Left cardiac atrium (tissue), 4 donors: Measurements from ENCODE around the gene AGTRAP. TPM values are rescaled to one million over a fixed set of nuclear protein-coding genes. Genes with fewer than 3 reads are reported as not detected.

Experiments used
- ATAC-seq, 2 donors: fragments of 200-7000 bp; cut with Tn5 transposase; one replicate each; pipeline ENCODE4 v1.9.1; 2020; ENCODE audit warnings: mild to moderate bottlenecking in 2 of 2, moderate library complexity in 2 of 2
- DNase-seq: peaks from one replicate; pipeline ENCODE4 v3.0.0-alpha.2; 2020
- intact Hi-C, 2 donors: fragments of 100-400 bp; cut with DNase I; formaldehyde crosslinking; loops; one replicate each; pipeline versions ENCODE4 v1.14.1 to v1.15.1; 2022 to 2023
- total RNA-seq, 2 donors: library from RNA; stranded (reverse); fragmentation: NEBNext Ultra II Directional; extraction: Animal tissue kit (Norgen Biotek cat#: 25700); gene quantifications; one replicate each; pipeline ENCODE4 v1.2.1, GENCODE V29; 2021
- donor health status: DM: no; HTN: yes; CAD: no.
- donor health status: DM: no; HTN: yes; CAD: no; lungs with severe emphysema.
- donor health status: DM: yes; HTN: yes; CAD: no.
- donor health status: Dilated cardiomyopathy.

The AGTRAP gene
- total RNA-seq, 2 donors from 2014 or later, result 25.4 to 25.7 TPM

DNA sequence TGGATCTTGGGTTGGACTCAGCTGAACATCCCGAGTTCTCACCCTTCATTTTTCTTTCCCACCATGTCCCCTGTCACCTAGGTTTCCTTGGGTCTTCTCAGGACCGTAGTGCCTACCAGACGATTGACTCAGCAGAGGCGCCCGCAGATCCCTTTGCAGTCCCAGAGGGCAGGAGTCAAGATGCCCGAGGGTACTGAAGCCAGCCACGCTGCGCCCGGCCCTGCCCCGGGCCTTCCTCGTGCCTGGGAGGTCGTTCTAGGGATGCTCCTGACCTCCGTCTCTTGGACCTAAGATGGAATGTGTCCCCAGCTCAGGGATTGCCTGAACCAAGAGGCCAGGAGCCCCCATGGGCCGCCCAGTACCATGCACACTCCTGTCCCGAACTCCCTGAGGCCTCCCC is 14.1 kb downstream of the AGTRAP start:
- intact Hi-C loops, result no loop called here
- no peak for DNase-seq
- no peak for ATAC-seq

GRCh38 chr1:11751087-11751486 is 15.2 kb downstream of the AGTRAP start:
- intact Hi-C loops, result no loop called here
- ATAC-seq (no peak), DNase-seq (no peak)

- ATAC-seq, result no peak
- DNase-seq, result no peak
- intact Hi-C loops, result no loop called here
These were observed 16.6 kb downstream of the AGTRAP start for GRCh38 chr1:11752359-11753088.

DNA sequence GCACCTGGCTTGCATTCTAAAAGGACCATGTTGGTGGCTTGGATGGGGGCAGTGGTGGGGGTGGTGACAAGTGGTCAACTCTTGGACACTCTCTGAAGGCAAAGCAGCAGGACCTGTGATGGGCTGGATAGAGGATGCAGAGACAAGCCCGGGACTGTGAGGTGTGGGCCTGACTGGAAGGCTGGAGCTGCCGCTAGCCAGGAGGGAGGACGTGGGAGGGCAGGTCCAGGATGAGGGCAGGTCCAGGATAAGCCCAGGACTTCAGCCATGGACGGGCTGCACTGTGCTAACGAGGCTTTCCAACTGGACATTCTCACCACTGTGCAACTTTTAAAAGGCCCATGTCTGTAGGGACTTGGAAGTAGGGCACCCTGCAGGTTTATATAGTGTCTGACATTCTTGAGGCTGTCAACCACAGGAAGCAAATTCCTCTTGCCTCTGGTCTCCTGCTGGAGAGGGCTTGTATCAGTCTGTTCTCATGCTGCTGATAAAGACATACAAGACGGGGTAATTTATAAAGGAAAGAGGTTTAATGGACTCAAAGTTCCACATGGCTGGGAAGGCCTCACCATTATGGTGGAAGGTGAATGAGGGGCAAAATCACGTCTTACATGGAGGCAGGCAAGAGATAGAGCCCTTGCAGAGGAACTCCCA is 17.7 kb downstream of the AGTRAP start:
- DNase-seq (peak; percentile 10), ATAC-seq (peak in 1 of 2 donors; percentile 35)
- intact Hi-C loops, result no loop called here

GRCh38 chr1:11757047-11757446 is 21.1 kb downstream of the AGTRAP start:
- intact Hi-C loops, result no loop called here
- DNase-seq (no peak), ATAC-seq (no peak)

DNA sequence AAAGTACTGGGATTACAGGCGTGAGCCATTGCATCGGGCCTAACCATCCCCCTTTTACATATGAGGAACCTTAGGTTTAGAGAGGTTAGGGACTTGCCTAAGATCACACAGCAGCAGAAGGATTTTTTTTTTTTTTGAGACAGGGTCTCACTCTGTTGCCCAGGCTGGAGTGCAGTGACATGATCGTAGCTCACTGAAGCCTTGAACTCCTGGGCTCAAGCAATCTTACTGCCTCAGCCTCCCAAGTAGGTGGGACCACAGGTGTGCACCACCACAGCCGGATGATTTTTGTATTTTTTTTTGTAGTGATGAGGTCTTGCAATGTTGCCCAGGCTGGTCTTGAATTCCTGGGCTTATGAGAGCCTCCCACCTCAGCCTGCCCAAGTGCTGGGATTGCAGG is 23.9 kb downstream of the AGTRAP start:
- intact Hi-C loops, result no loop called here
- DNase-seq (no peak), ATAC-seq (no peak)

GRCh38 chr1:11761285-11761684 is 25.3 kb downstream of the AGTRAP start:
- no peak for ATAC-seq
- no peak for DNase-seq
- intact Hi-C loops, result no loop called here

- DNase-seq (peak; percentile 17), ATAC-seq (peak; percentile 19 to 40)
- intact Hi-C loops, result no loop called here
These were observed 26.1 kb downstream of the AGTRAP start, which contains the start of gene C1orf167 for GRCh38 chr1:11761988-11762406. Gene C1orf167 (plus strand): TSS chr1:11762193. CDS start chr1:11764401, 2,208 bp downstream.

DNA sequence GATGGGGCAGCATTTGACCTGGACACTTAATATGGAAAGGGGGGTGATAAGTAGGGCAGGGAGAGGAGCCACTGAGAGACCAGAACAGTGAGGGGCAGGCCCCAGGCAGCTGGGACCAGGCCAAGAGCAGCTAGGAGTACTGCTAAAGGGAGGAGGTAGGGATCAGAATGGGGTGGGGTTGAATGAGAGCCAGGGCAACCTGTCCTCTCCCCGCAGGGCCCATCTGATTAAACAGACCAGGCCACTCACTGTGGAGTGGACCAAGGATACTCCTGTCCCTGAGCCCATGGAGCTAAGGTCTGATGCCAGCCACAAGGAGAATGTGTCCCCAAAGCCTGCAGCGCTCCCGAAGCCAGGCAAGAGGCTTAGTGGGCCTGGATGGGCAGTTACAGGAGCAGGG is 28.2 kb downstream of the AGTRAP start:
- intact Hi-C loops, result no loop called here
- no peak for DNase-seq
- ATAC-seq, result no peak

GRCh38 chr1:11764519-11764918 is 28.6 kb downstream of the AGTRAP start:
- intact Hi-C loops, result no loop called here
- DNase-seq, result no peak
- ATAC-seq, result no peak

DNA sequence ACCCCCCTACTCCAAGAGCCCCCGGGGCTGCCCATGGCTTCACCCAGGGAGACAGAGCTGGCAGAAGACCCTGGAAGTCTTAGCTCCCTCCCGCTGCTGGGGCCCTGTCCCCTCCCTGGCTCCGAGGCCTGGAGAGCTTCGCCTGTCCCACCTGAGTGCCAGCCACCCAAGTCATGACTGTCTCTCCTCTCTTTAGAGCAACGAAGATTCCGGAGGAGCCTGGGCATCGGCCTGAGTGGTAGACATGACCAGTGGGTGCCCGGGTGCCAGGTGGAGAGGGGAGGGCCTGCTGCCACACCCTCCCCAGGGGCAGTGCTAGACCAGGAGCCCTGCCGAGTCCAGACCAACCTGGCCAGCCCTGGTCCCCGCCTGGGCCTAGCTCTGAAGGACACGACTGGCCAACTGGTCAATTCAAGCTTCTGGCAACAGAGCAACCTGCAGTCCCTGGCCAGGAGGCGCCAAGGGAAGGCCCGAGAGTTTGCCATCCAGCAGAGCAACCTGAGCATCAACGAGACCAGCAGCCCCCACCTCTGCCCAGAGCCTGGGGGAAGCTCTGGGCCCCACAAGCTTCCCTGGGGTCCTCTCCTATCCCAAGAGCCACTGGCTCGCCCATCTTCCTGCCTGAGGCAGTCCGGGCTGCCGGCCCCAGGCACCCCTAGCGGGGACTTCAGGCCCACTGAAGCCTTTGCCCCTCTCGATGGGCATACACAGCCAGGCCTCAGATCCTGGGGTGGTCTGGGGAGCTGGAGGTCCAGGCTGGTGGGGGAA is 29.9 kb downstream of the AGTRAP start:
- no peak for ATAC-seq
- peak; percentile 17 for DNase-seq
- intact Hi-C loops, result no loop called here

GRCh38 chr1:11766429-11766776 is 30.5 kb downstream of the AGTRAP start:
- intact Hi-C loops, result no loop called here
- ATAC-seq, result no peak
- peak; percentile 13 for DNase-seq

DNA sequence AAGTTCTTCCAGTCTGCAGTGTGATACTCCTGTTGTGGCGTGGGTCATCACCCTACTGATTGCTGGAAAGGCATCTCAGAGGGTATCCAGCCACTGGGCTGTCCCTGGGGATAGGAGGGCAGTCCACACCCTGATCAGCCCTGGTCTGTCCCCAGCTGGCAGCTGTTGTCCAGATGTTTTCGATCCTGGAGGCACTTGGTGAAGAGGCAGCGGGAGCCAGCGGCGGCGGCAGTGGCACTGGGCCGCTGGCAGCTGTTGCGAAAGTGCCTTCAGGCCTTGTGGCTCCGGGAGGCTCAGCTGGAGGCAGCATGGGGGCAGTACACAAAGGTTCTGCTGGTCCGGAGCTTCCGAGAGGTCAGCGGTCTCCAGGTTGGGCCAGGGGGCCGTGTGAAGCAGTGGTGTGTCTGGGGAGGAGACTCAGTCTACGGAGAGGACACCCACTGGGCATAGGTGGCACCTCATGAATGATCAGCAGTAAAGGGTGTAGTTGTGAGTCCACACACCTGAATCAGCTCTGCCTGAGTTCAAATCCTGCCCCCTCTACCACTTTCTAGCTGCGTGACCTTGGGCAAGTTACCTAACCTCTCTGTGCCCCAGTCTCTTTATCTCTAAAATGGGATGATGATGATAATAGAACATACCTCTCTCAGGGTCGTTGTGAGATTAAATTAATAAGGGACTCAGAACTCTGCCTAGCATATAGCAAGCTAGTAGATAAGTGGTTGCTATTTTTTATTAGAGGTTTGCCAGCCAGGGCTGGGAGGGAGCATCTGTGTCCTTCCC is 32.2 kb downstream of the AGTRAP start:
- no peak for ATAC-seq
- intact Hi-C loops, result no loop called here
- DNase-seq, result peak; percentile 12

DNA sequence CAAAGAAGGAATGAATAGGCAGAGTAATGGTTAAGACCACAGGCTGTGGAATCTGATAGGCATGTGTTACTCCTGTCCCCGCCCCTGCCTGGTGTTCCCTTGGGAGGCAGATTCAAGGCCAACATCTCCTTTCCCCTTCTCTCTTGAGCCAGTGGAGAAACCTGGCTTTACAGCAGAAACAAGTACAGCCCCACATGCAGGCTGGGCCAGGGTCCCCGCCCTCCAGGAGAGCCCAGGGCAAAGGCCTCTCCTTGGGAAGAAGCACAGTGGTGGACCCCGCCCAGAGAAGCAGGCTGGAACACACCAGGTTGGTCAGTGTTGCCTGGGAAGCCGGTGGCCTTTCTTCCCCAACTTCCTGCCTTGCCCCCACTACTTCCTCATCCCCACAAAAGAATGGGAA is 32.9 kb downstream of the AGTRAP start:
- DNase-seq (peak; percentile 15), ATAC-seq (no peak)
- intact Hi-C loops, result no loop called here

DNA sequence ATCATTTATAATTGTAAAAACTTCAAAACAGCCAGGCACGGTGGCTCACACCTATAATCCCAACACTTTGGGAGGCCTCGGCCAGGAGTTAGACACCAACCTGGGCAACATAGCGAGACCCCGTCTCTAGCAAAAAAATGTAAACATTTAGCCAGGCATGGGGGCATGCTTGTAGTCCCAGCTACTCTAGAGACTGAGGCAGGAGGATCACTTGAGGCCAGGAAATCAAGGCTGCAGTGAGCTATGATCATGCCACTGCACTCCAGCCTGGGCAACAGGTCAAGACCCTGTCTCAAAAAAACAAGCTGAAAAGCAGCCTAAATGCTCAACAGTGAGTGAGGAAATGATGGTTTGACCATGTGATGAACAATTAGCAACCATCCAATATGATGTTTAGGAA is 33.3 kb downstream of the AGTRAP start:
- no peak for ATAC-seq
- intact Hi-C loops, result no loop called here
- DNase-seq, result no peak

DNA sequence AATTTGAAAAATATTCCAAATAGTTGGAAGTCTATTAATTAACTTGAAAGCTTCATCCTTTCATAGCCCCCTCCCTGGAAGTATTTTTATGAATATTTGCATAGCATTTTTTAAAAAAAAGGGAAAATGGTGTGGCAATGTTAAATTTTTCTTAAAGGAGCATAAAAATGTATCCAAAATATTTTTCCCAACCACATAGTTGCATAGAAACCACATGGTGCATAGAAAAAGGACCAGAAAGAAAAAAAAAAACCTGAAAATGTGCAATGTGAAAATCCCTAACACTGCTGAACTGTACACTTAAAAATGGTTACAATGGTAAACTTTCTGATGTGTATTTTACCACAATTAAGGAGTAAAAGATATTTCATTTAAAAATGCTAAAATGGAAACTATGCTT is 34.1 kb downstream of the AGTRAP start:
- ATAC-seq, result no peak
- intact Hi-C loops, result no loop called here

GRCh38 chr1:11771481-11772043 is 35.6 kb downstream of the AGTRAP start:
- peak; percentile 15 for DNase-seq
- ATAC-seq, result no peak
- intact Hi-C loops, result no loop called here

More for the DNA sequence above, 34.1 kb downstream of the AGTRAP start:
- no peak for DNase-seq

GRCh38 chr1:11772458-11772857 is 36.5 kb downstream of the AGTRAP start:
- DNase-seq (peak; percentile 10), ATAC-seq (no peak)
- intact Hi-C loops, result no loop called here

- ATAC-seq (no peak), DNase-seq (no peak)
- intact Hi-C loops, result no loop called here
These were observed 38.8 kb downstream of the AGTRAP start for GRCh38 chr1:11774753-11775152.
